ENCODE measurements around the gene GIT2.

- TF ChIP-seq JUN (CRISPR knock-in tag; IDR thresholded peaks at IDR 0.05) (no peak), SOX15 (CRISPR knock-in tag; IDR thresholded peaks at IDR 0.05) (no peak), ZNF121 (CRISPR knock-in tag; IDR thresholded peaks at IDR 0.05) (no peak), MLX (CRISPR knock-in tag; IDR thresholded peaks at IDR 0.05) (no peak), TEAD4 (CRISPR knock-in tag; IDR thresholded peaks at IDR 0.05) (no peak), USF2 (CRISPR knock-in tag; IDR thresholded peaks at IDR 0.05) (no peak), NR2C2 (CRISPR knock-in tag; IDR thresholded peaks at IDR 0.05) (no peak), CBFB (CRISPR knock-in tag; IDR thresholded peaks at IDR 0.05; ENCODE audit: low read depth) (no peak), ATF6 (CRISPR knock-in tag; IDR thresholded peaks at IDR 0.05) (no peak)
- TF ChIP-seq, protein P1, sequence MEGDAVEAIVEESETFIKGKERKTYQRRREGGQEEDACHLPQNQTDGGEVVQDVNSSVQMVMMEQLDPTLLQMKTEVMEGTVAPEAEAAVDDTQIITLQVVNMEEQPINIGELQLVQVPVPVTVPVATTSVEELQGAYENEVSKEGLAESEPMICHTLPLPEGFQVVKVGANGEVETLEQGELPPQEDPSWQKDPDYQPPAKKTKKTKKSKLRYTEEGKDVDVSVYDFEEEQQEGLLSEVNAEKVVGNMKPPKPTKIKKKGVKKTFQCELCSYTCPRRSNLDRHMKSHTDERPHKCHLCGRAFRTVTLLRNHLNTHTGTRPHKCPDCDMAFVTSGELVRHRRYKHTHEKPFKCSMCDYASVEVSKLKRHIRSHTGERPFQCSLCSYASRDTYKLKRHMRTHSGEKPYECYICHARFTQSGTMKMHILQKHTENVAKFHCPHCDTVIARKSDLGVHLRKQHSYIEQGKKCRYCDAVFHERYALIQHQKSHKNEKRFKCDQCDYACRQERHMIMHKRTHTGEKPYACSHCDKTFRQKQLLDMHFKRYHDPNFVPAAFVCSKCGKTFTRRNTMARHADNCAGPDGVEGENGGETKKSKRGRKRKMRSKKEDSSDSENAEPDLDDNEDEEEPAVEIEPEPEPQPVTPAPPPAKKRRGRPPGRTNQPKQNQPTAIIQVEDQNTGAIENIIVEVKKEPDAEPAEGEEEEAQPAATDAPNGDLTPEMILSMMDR (IDR thresholded peaks at IDR 0.05) = no peak
- TF ChIP-seq, protein P2, sequence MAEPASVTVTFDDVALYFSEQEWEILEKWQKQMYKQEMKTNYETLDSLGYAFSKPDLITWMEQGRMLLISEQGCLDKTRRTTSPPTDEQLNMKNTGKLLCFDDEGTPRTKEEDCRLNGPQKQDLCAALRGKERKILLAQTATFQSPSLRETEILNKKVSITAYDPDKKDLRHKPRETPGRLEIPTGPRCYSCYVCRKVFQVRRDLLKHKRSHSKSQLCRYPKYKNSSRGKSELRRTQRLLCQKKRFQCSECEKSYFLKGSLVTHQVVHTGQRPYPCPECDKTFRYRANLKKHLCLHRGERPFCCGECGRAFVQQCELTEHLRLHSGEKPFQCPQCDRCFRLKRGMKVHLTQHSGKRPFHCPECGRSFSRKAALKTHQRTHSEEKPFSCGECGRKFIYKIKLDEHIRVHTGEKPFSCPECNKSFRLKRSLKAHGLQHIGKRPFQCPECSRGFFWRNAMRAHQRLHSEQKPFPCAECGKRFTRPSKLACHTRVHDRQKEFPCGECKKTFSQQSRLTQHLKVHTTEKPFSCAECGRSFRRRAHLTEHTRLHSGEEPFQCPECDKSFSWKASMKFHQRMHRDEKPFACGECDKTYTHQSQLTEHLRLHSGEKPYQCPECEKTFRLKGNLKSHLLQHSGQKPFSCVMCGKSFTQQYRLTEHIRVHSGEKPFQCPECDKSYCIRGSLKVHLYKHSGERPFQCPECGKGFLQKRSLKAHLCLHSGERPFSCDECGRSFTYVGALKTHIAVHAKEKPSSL (CRISPR knock-in tag; conservative IDR thresholded peaks at IDR 0.05) = no peak
- TF ChIP-seq, protein P3, sequence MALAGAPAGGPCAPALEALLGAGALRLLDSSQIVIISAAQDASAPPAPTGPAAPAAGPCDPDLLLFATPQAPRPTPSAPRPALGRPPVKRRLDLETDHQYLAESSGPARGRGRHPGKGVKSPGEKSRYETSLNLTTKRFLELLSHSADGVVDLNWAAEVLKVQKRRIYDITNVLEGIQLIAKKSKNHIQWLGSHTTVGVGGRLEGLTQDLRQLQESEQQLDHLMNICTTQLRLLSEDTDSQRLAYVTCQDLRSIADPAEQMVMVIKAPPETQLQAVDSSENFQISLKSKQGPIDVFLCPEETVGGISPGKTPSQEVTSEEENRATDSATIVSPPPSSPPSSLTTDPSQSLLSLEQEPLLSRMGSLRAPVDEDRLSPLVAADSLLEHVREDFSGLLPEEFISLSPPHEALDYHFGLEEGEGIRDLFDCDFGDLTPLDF (CRISPR knock-in tag; IDR thresholded peaks at IDR 0.05) = no peak
Measured at GRCh38 chr12:109967383-109968031, 28.7 kb downstream of the GIT2 start.

Data from WTC11 (cell line).